ENCODE measurements around the gene LILRB1.
"Not testable (repeated sequence)": the region's sequence is repeated elsewhere in the genome, so short reads cannot be mapped to it uniquely, and the experiment has no call there.

Gene LILRB1

GRCh38 chr19:54665530-54665929, 35.2 kb downstream of the LILRB1 start:
- DNase-seq, result no peak

GRCh38 chr19:54667217-54667616, 36.9 kb downstream of the LILRB1 start:
- DNase-seq, result no peak

- no peak for DNase-seq
Measured at GRCh38 chr19:54668353-54668752, 38.1 kb downstream of the LILRB1 start.

GRCh38 chr19:54670576-54671357, 40.5 kb downstream of the LILRB1 start:
- peak; percentile 80 for DNase-seq

GRCh38 chr19:54673222-54673621, 42.9 kb downstream of the LILRB1 start:
- DNase-seq, result peak; percentile 42

- peak; percentile 47 for DNase-seq
Measured at GRCh38 chr19:54674021-54674617, 43.8 kb downstream of the LILRB1 start.

- DNase-seq, result peak; percentile 61
Measured at GRCh38 chr19:54676210-54676834, 46.0 kb downstream of the LILRB1 start.

- no peak for DNase-seq
Measured at GRCh38 chr19:54677217-54677616, 46.9 kb downstream of the LILRB1 start.

- not testable (repeated sequence) for DNase-seq
Measured at GRCh38 chr19:54681596-54681995, 51.3 kb downstream of the LILRB1 start.

- DNase-seq, result peak; percentile 71
Measured at GRCh38 chr19:54682306-54682856, 52.1 kb downstream of the LILRB1 start.

- DNase-seq, result peak; percentile 83
Measured at GRCh38 chr19:54684527-54684926, 54.2 kb downstream of the LILRB1 start.
